ENCODE measurements around the gene SLC26A3. TPM values are rescaled to one million over a fixed set of nuclear protein-coding genes. Genes with fewer than 3 reads are reported as not detected.

SLC26A3 gene
- total and polyA plus RNA-seq, 4 donors: under 0.01 to 0.49 (median 0.14) TPM

GRCh38 chr7:107721286-107721685 is 81.7 kb downstream of the SLC26A3 start:
- no peaks in the 10 kb centered on the region for H3K9me3 ChIP-seq (ENCODE audit: control insufficient read depth in 4 of 4, low read length in 3 of 4)
- no peak overlapping the region for H3K9ac ChIP-seq (ENCODE audit: low read depth in 1 of 2, low read length in 2 of 2)
- no peak for DNase-seq (ENCODE audit: low spot score)
- H3K4me1 ChIP-seq (ENCODE audit: control insufficient read depth in 4 of 4, insufficient read depth in 4 of 4, low read length in 3 of 4): no peaks in the 10 kb centered on the region
- WGBS: 40% methylated on average over 1 of the region's 1 CpG
- H3K36me3 ChIP-seq (ENCODE audit: control insufficient read depth in 4 of 4, insufficient read depth in 3 of 4, low read depth in 1 of 4, low read length in 3 of 4): no peaks in the 10 kb centered on the region
- H3K27me3 ChIP-seq (ENCODE audit: control insufficient read depth in 4 of 4, insufficient read depth in 4 of 4, low read length in 3 of 4): peaks cover 0 to 4% (median 0%) of the 10 kb centered on the region in 4 donors
- H3K4me3 ChIP-seq (ENCODE audit: low read depth in 1 of 3, low read length in 3 of 3): no peak overlapping the region
- TF ChIP-seq MAX (IDR thresholded peaks at IDR 0.05): no peak
- H3K27ac ChIP-seq (ENCODE audit: low read depth in 1 of 2, low read length in 2 of 2): no peak overlapping the region

GRCh38 chr7:107718456-107719193 is 84.4 kb downstream of the SLC26A3 start:
- WGBS: 85% methylated on average over 4 of the region's 4 CpGs
- Histone ChIP-seq H3K4me3 (ENCODE audit: low read depth in 1 of 3, low read length in 3 of 3) (no peak overlapping the region), H3K27ac (ENCODE audit: low read depth in 1 of 2, low read length in 2 of 2) (no peak overlapping the region), H3K4me1 (ENCODE audit: control insufficient read depth in 4 of 4, insufficient read depth in 4 of 4, low read length in 3 of 4) (no peaks in the 10 kb centered on the region), H3K9ac (ENCODE audit: low read depth in 1 of 2, low read length in 2 of 2) (no peak overlapping the region), H3K27me3 (ENCODE audit: control insufficient read depth in 4 of 4, insufficient read depth in 4 of 4, low read length in 3 of 4) (peaks cover 0 to 4% (median 0%) of the 10 kb centered on the region in 4 donors), H3K9me3 (ENCODE audit: control insufficient read depth in 4 of 4, low read length in 3 of 4) (no peaks in the 10 kb centered on the region), H3K36me3 (ENCODE audit: control insufficient read depth in 4 of 4, insufficient read depth in 3 of 4, low read depth in 1 of 4, low read length in 3 of 4) (no peaks in the 10 kb centered on the region)
- no peak for DNase-seq (ENCODE audit: low spot score)
- TF ChIP-seq JUND (IDR thresholded peaks at IDR 0.05): no peak
- no peak for TF ChIP-seq FOXA1 (IDR thresholded peaks at IDR 0.05)
- no peak for TF ChIP-seq MAX (IDR thresholded peaks at IDR 0.05)
- no peak for TF ChIP-seq GABPA (IDR thresholded peaks at IDR 0.05 in 1 of 2, conservative IDR thresholded peaks at IDR 0.05 in 1 of 2)
- TF ChIP-seq ATF3 (IDR thresholded peaks at IDR 0.05): no peak
- no peak for TF ChIP-seq SP1 (IDR thresholded peaks at IDR 0.05)
- no peak for TF ChIP-seq FOXA2 (IDR thresholded peaks at IDR 0.05)
- TF ChIP-seq, protein P1, sequence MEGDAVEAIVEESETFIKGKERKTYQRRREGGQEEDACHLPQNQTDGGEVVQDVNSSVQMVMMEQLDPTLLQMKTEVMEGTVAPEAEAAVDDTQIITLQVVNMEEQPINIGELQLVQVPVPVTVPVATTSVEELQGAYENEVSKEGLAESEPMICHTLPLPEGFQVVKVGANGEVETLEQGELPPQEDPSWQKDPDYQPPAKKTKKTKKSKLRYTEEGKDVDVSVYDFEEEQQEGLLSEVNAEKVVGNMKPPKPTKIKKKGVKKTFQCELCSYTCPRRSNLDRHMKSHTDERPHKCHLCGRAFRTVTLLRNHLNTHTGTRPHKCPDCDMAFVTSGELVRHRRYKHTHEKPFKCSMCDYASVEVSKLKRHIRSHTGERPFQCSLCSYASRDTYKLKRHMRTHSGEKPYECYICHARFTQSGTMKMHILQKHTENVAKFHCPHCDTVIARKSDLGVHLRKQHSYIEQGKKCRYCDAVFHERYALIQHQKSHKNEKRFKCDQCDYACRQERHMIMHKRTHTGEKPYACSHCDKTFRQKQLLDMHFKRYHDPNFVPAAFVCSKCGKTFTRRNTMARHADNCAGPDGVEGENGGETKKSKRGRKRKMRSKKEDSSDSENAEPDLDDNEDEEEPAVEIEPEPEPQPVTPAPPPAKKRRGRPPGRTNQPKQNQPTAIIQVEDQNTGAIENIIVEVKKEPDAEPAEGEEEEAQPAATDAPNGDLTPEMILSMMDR (IDR thresholded peaks at IDR 0.05; ENCODE audit: low read depth, low read length, missing input control): no peak
- no peak for TF ChIP-seq TAF1 (conservative IDR thresholded peaks at IDR 0.05)
- TF ChIP-seq YY1 (IDR thresholded peaks at IDR 0.05): no peak
- TF ChIP-seq RAD21 (IDR thresholded peaks at IDR 0.05): no peak
- TF ChIP-seq HNF4A (conservative IDR thresholded peaks at IDR 0.05): no peak
- no peak for TF ChIP-seq NR2F2 (IDR thresholded peaks at IDR 0.05)
- TF ChIP-seq, protein P2, sequence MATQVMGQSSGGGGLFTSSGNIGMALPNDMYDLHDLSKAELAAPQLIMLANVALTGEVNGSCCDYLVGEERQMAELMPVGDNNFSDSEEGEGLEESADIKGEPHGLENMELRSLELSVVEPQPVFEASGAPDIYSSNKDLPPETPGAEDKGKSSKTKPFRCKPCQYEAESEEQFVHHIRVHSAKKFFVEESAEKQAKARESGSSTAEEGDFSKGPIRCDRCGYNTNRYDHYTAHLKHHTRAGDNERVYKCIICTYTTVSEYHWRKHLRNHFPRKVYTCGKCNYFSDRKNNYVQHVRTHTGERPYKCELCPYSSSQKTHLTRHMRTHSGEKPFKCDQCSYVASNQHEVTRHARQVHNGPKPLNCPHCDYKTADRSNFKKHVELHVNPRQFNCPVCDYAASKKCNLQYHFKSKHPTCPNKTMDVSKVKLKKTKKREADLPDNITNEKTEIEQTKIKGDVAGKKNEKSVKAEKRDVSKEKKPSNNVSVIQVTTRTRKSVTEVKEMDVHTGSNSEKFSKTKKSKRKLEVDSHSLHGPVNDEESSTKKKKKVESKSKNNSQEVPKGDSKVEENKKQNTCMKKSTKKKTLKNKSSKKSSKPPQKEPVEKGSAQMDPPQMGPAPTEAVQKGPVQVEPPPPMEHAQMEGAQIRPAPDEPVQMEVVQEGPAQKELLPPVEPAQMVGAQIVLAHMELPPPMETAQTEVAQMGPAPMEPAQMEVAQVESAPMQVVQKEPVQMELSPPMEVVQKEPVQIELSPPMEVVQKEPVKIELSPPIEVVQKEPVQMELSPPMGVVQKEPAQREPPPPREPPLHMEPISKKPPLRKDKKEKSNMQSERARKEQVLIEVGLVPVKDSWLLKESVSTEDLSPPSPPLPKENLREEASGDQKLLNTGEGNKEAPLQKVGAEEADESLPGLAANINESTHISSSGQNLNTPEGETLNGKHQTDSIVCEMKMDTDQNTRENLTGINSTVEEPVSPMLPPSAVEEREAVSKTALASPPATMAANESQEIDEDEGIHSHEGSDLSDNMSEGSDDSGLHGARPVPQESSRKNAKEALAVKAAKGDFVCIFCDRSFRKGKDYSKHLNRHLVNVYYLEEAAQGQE (IDR thresholded peaks at IDR 0.05): no peak
